Heart right ventricle (tissue), 16 donors: Measurements from ENCODE around the gene PTTG1IP. TPM values are rescaled to one million over a fixed set of nuclear protein-coding genes. Genes with fewer than 3 reads are reported as not detected.
A peak's percentile ranks its signal among the peaks of the same experiment; 100 is the strongest.

Experiments
- ATAC-seq, 8 donors: fragments of 200-7000 bp; cut with Tn5 transposase; one replicate each; pipeline ENCODE4 v1.9.1; 2020; ENCODE audit warnings: mild to moderate bottlenecking in 8 of 8, moderate library complexity in 8 of 8, moderate number of reproducible peaks in 1 of 8
- DNase-seq, 2 donors: peaks; one replicate each; pipeline ENCODE4 v3.0.0-alpha.2; 2020
- H3K27ac ChIP-seq, 10 donors: fragments of 200-600 bp; sonication (generic) in 2 of 10; one replicate each; pipeline versions ENCODE4 v1.5.0 to v1.8.0; 2020 to 2022; ENCODE audit warnings: mild to moderate bottlenecking in 3 of 10
- H3K27me3 ChIP-seq, 7 donors: fragments of 200-600 bp; one replicate each; pipeline ENCODE4 v1.8.0; 2021 to 2022; ENCODE audit warnings: mild to moderate bottlenecking in 2 of 7
- H3K36me3 ChIP-seq, 9 donors: fragments of 200-600 bp; sonication (generic) in 1 of 9; one replicate each; pipeline versions ENCODE4 v1.5.0 to v1.8.0; 2020 to 2022; ENCODE audit warnings: mild to moderate bottlenecking in 2 of 9
- H3K4me1 ChIP-seq, 9 donors: fragments of 200-600 bp; sonication (generic) in 1 of 9; one replicate each; pipeline versions ENCODE4 v1.5.0 to v1.8.0; 2020 to 2022; ENCODE audit warnings: mild to moderate bottlenecking in 4 of 9
- H3K4me3 ChIP-seq, 10 donors: fragments of 200-600 bp; sonication (generic) in 2 of 10; one replicate each; pipeline versions ENCODE4 v1.5.0 to v1.8.0; 2020 to 2022; ENCODE audit warnings: mild to moderate bottlenecking in 7 of 10, moderate library complexity in 2 of 10
- H3K9me3 ChIP-seq, 11 donors: fragments of 200-600 bp in 10 of 11; sonication (generic) in 2 of 11; one replicate each; pipeline versions ENCODE4 v1.5.0 to v1.8.0; 2013 to 2022; ENCODE audit warnings: mild to moderate bottlenecking in 2 of 11, control low read depth in 1 of 11, moderate library complexity in 1 of 11
- CTCF ChIP-seq, 9 donors: fragments of 200-600 bp; sonication (generic) in 2 of 9; IDR thresholded peaks; one replicate each; pipeline versions ENCODE4 v1.5.0 to v1.8.0; 2021 to 2022; ENCODE audit warnings: antibody characterized with exemption in 9 of 9, mild to moderate bottlenecking in 5 of 9, moderate library complexity in 1 of 9
- WGBS, 2 donors: extraction: QIAGEN DNeasy Blood & Tissue Kit; methylation state at CpG; one replicate each; pipeline ENCODE4 v1.1.7; 2013; ENCODE audit warnings: inconsistent platforms in 1 of 2; 5-methylcytosine and 5-hydroxymethylcytosine counted together
- intact Hi-C, 10 donors: fragments of 100-400 bp; cut with DNase I; formaldehyde crosslinking; loops; one replicate each; pipeline versions ENCODE4 v1.11.1 to v1.14.2; 2022
- polyA plus RNA-seq, 2 donors: library from polyadenylated mRNA; stranded (reverse); fragments of 200-250 nt; gene quantifications; one replicate each; pipeline ENCODE4 v1.2.3, GENCODE V29; 2013
- total RNA-seq, 10 donors: library from RNA; stranded (reverse); fragmentation: NEBNext Ultra II Directional in 3 of 10; extraction: Animal tissue kit (Norgen Biotek cat#: 25700) in 3 of 10; gene quantifications; one replicate each; pipeline versions ENCODE4 v1.2.1 to v1.2.4, GENCODE V29; 2021 to 2023
- donor health status: Arrhythmogenic right ventricular cardiomyopathy.
- donor health status: ischemic (EF 13 %, LVEDD 7.1; RV severe dilation, severe dysfunction).
- donor health status: healthy with polysubstance abuse.
- donor health status: DM: no; HTN: yes; CAD: no.
- donor health status: DM: no; HTN: no; CAD: no.
- donor health status: ischemic (EF 25% LVEDD 6.9; RV normal size, moderate dysfunction).
- donor health status: ischemic (EF 25% LVEDD 5.7; RV mildly dilated, moderate dysfunction).
- donor health status: healthy.
- donor health status: DM: yes; HTN: yes; CAD: no.
- donor health status: Ischemic cardiomyopathy.
- donor health status: ischemic (EF 35%, LVEDD 5.7; RV mildly dilated, moderate dysfunction).
- donor health status: nonischemic (EF 11% LVEDD 7.7; RV severe dilation, severe dysfunction).
- donor health status: DM: yes; HTN: yes; CAD: no.
- donor health status: PGD.
- donor health status: ischemic (EF 29% LVEDD 5.4; RV normal size, mild dysfunction).
- donor health status: nonischemic (EF 23%, LVEDD 6.1; RV moderate dilation, normal function).

The PTTG1IP gene
- total and polyA plus RNA-seq, 12 donors = 109 to 188 (median 148) TPM

GRCh38 chr21:44817506-44817880 lies 56.0 kb downstream of the PTTG1IP start:
- intact Hi-C loops = loop anchor here in 5 of 10 donors (2.0 to 10.0 kb wide), 5 partner anchors 15 to 317 kb away; partner anchors contain the start of gene PTTG1IP (in 3 of the 5)
- Histone ChIP-seq H3K4me1 (peaks cover 9 to 44% (median 25%) of the 10 kb centered on the region in 9 donors), H3K4me3 (peak overlapping the region; percentile 52 to 97 (median 82)), H3K9me3 (peaks cover 0 to 38% (median 12%) of the 10 kb centered on the region in 11 donors), H3K27me3 (no peaks in the 10 kb centered on the region), H3K36me3 (peaks cover 0 to 19% (median 14%) of the 10 kb centered on the region in 9 donors), H3K27ac (peak overlapping the region; percentile 37 to 99 (median 96))
- 1 to 2% methylated on average over 18 to 43 of the region's 43 CpGs for WGBS, 2 donors
- peak; percentile 91 to 97 (median 95) for ATAC-seq
- peak in 1 of 9 donors; percentile 13 for TF ChIP-seq CTCF (IDR thresholded peaks at IDR 0.05)
- peak; percentile 92 to 96 for DNase-seq

- intact Hi-C loops = loop anchor here in 5 of 10 donors (2.0 to 10.0 kb wide), 5 partner anchors 14 to 318 kb away; partner anchors contain the start of gene PTTG1IP (in 3 of the 5)
- no peaks in the 10 kb centered on the region for H3K27me3 ChIP-seq
- peaks cover 9 to 44% (median 25%) of the 10 kb centered on the region in 9 donors for H3K4me1 ChIP-seq
- H3K4me3 ChIP-seq = peak overlapping the region; percentile 40 to 97 (median 82)
- H3K36me3 ChIP-seq = peaks cover 0 to 24% (median 20%) of the 10 kb centered on the region in 9 donors
- H3K27ac ChIP-seq = peak overlapping the region in 6 of 10 donors; percentile 35 to 99 (median 95)
- no peak for TF ChIP-seq CTCF (IDR thresholded peaks at IDR 0.05)
- peak in 4 of 8 donors; percentile 0 to 24 (median 2) for ATAC-seq
- H3K9me3 ChIP-seq = peaks cover 0 to 33% (median 8%) of the 10 kb centered on the region in 11 donors
- DNase-seq = peak; percentile 28 to 33
- WGBS, 2 donors = 59% methylated on average over 57 of the region's 57 CpGs
Measured at GRCh38 chr21:44816761-44817505, 56.6 kb downstream of the PTTG1IP start.

- intact Hi-C loops = loop anchor here in 5 of 10 donors (2.0 to 10.0 kb wide), 5 partner anchors 13 to 319 kb away; partner anchors contain the start of gene PTTG1IP (in 3 of the 5)
- DNase-seq (no peak), ATAC-seq (no peak)
- H3K27me3 ChIP-seq = no peaks in the 10 kb centered on the region
- whole genome bisulfite sequencing, 2 donors = 58 to 68% methylated on average over 10 of the region's 10 CpGs
- no peak overlapping the region for H3K4me3 ChIP-seq
- peaks cover 0 to 24% (median 3%) of the 10 kb centered on the region in 11 donors for H3K9me3 ChIP-seq
- TF ChIP-seq CTCF (IDR thresholded peaks at IDR 0.05) = no peak
- H3K27ac ChIP-seq = peak overlapping the region in 6 of 10 donors; percentile 23 to 62 (median 40)
- H3K4me1 ChIP-seq = peaks cover 9 to 44% (median 25%) of the 10 kb centered on the region in 9 donors
- peaks cover 0 to 31% (median 20%) of the 10 kb centered on the region in 9 donors for H3K36me3 ChIP-seq
Measured at GRCh38 chr21:44815852-44816628, 57.5 kb downstream of the PTTG1IP start.

GRCh38 chr21:44815225-44815624 lies 58.3 kb downstream of the PTTG1IP start:
- Histone ChIP-seq H3K36me3 (peaks cover 0 to 35% (median 20%) of the 10 kb centered on the region in 9 donors), H3K27ac (peak overlapping the region in 3 of 10 donors; percentile 20 to 62 (median 34)), H3K9me3 (peaks cover 0 to 16% (median 0%) of the 10 kb centered on the region in 11 donors), H3K4me1 (peaks cover 9 to 44% (median 25%) of the 10 kb centered on the region in 9 donors), H3K27me3 (no peaks in the 10 kb centered on the region), H3K4me3 (no peak overlapping the region)
- ATAC-seq = no peak
- intact Hi-C loops = loop anchor here in 5 of 10 donors (5.0 to 10.0 kb wide), 4 partner anchors 57 to 320 kb away; partner anchors contain the start of gene PTTG1IP (in 3 of the 5)
- WGBS, 2 donors = 91 to 92% methylated on average over 8 of the region's 8 CpGs
- no peak for TF ChIP-seq CTCF (IDR thresholded peaks at IDR 0.05)
- no peak for DNase-seq
